HG02884 (cell line): ENCODE data around the gene IDH1.
"Not testable (repeated sequence)": the region's sequence is repeated elsewhere in the genome, so short reads cannot be mapped to it uniquely, and the experiment has no call there.

ENCODE experiments used
- ATAC-seq: cut with Tn5 transposase; IDR thresholded peaks from one replicate; pipeline ENCODE4 v1.9.1; 2021; ENCODE audit warnings: mild to moderate bottlenecking, moderate library complexity; ENCODE audit not compliant: unreplicated experiment

Gene IDH1

GRCh38 chr2:208256849-208257813, 2.3 kb upstream of the IDH1 start:
- not testable (repeated sequence) for ATAC-seq

- ATAC-seq = no peak
Observed at GRCh38 chr2:208256192-208256782, 1.4 kb upstream of the IDH1 start.

GRCh38 chr2:208255557-208256106, 761 bp upstream of the IDH1 start:
- peak; percentile 11 for ATAC-seq

GRCh38 chr2:208254118-208254870, 577 bp downstream of the IDH1 start:
- ATAC-seq = peak; percentile 67

GRCh38 chr2:208253600-208254117, 1.2 kb downstream of the IDH1 start:
- ATAC-seq = no peak

GRCh38 chr2:208252716-208253492, 2.0 kb downstream of the IDH1 start:
- no peak for ATAC-seq

GRCh38 chr2:208251098-208251497, 3.8 kb downstream of the IDH1 start:
- no peak for ATAC-seq

- no peak for ATAC-seq
Observed at GRCh38 chr2:208250388-208250787, 4.5 kb downstream of the IDH1 start.

GRCh38 chr2:208249296-208249695, 5.6 kb downstream of the IDH1 start:
- ATAC-seq = no peak

GRCh38 chr2:208248601-208249000, 6.3 kb downstream of the IDH1 start:
- ATAC-seq = no peak

- ATAC-seq = no peak
Observed at GRCh38 chr2:208245746-208246145, 9.1 kb downstream of the IDH1 start.

- no peak for ATAC-seq
Observed at GRCh38 chr2:208244422-208244821, 10.4 kb downstream of the IDH1 start.

GRCh38 chr2:208240619-208241209, 14.2 kb downstream of the IDH1 start:
- no peak for ATAC-seq

GRCh38 chr2:208239770-208240493, 14.9 kb downstream of the IDH1 start:
- no peak for ATAC-seq

GRCh38 chr2:208235860-208236259, 19.0 kb downstream of the IDH1 start:
- no peak for ATAC-seq

GRCh38 chr2:208234786-208235185, 20.1 kb downstream of the IDH1 start:
- no peak for ATAC-seq

- ATAC-seq = no peak
Observed at GRCh38 chr2:208228476-208228875, 26.4 kb downstream of the IDH1 start.

GRCh38 chr2:208227581-208228232, 27.2 kb downstream of the IDH1 start:
- no peak for ATAC-seq

GRCh38 chr2:208224802-208225201, 30.1 kb downstream of the IDH1 start:
- ATAC-seq = no peak
